ENCODE results near the gene DCST1. TPM values are rescaled to one million over a fixed set of nuclear protein-coding genes. Genes with fewer than 3 reads are reported as not detected.
A peak's percentile ranks its signal among the peaks of the same experiment; 100 is the strongest.

DCST1 gene
- total and polyA plus RNA-seq, 7 donors: 0.12 to 0.34 TPM; not detected in 5

DNA sequence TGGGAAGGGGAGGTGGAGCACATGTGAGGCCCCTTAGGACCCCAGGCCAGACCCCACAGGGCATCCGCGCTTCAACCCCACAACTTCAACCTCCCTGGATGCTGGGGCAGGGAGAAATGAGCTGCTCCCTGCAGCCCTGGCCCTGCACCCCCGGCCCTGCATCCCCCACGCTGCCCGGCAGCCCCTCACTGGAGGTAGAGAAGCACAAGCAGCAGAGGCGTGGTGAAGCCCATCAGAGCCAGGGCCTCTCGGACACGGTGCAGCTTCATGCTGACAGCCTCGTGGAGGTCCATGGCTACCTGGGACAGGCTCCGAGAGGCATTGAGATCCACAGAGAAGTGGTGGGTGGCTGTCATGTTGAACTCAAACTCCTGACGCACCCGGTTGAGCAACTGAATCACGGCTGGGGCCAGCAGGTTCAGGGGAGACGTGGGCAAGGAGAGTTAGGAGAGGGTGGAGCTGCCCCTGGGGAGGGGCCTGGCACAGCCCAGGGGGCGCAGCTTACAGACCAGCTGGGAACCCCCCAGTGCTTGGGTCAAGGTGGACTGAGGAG is 3.3 kb upstream of the DCST1 start:
- ATAC-seq (no peak), DNase-seq (peak in 1 of 2 donors; percentile 52)
- intact Hi-C loops (cut with DNase I): no loop called here
- Histone ChIP-seq H3K9me3 (no peaks in the 10 kb centered on the region), H3K36me3 (ENCODE audit: insufficient read depth in 1 of 2, low read depth in 1 of 2) (no peaks in the 10 kb centered on the region), H3K4me3 (no peak overlapping the region), H3K27ac (no peak overlapping the region), H3K27me3 (ENCODE audit: insufficient read depth in 3 of 3, low read length in 2 of 3) (no peaks in the 10 kb centered on the region), H3K4me1 (no peaks in the 10 kb centered on the region)
- TF ChIP-seq CTCF (IDR thresholded peaks at IDR 0.05): no peak
- 81 to 91% (median 86%) methylated on average over 15 of the region's 15 CpGs for WGBS, 3 donors

- 76 to 78% (median 76%) methylated on average over 11 of the region's 11 CpGs for WGBS, 3 donors
- Histone ChIP-seq H3K4me3 (no peak overlapping the region), H3K9me3 (no peaks in the 10 kb centered on the region), H3K36me3 (ENCODE audit: insufficient read depth in 1 of 2, low read depth in 1 of 2) (no peaks in the 10 kb centered on the region), H3K27ac (no peak overlapping the region), H3K27me3 (ENCODE audit: insufficient read depth in 3 of 3, low read length in 2 of 3) (no peaks in the 10 kb centered on the region), H3K4me1 (no peaks in the 10 kb centered on the region)
- intact Hi-C loops (cut with DNase I): no loop called here
- TF ChIP-seq CTCF (IDR thresholded peaks at IDR 0.05): no peak
- ATAC-seq: no peak
- no peak for DNase-seq
Measured at GRCh38 chr1:155030899-155031298, 2.7 kb upstream of the DCST1 start.

DNA sequence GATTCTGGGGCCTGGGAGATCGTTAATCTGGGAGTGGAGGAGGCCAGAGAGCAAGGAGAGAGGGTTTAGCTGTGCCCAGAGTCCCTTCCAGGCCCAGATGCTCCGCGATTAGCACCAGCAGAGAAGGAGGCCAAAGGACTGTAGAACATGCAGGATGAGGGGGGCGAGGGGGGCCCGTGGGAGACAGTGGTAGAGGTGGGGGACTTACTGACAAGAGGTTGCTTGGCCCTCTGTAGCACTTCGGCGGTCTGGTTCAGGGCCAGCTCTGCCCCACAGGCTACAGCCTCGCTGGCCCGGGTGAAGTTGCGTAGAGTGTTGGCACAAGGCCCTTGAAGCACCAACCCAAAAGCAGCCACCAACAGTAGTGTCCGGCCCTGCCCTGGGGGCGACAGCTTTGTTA is 738 bp upstream of the DCST1 start:
- 81 to 84% (median 82%) methylated on average over 12 of the region's 12 CpGs for WGBS, 3 donors
- ATAC-seq (no peak), DNase-seq (peak in 1 of 2 donors; percentile 48)
- Histone ChIP-seq H3K4me1 (no peaks in the 10 kb centered on the region), H3K27ac (no peak overlapping the region), H3K4me3 (no peak overlapping the region), H3K36me3 (ENCODE audit: insufficient read depth in 1 of 2, low read depth in 1 of 2) (no peaks in the 10 kb centered on the region), H3K9me3 (no peaks in the 10 kb centered on the region), H3K27me3 (ENCODE audit: insufficient read depth in 3 of 3, low read length in 2 of 3) (no peaks in the 10 kb centered on the region)
- TF ChIP-seq CTCF (IDR thresholded peaks at IDR 0.05): no peak
- intact Hi-C loops (cut with DNase I): no loop called here

- no peak for TF ChIP-seq CTCF (IDR thresholded peaks at IDR 0.05)
- H3K9me3 ChIP-seq: no peaks in the 10 kb centered on the region
- no peak for DNase-seq
- intact Hi-C loops (cut with DNase I): no loop called here
- H3K27me3 ChIP-seq (ENCODE audit: insufficient read depth in 3 of 3, low read length in 2 of 3): no peaks in the 10 kb centered on the region
- H3K36me3 ChIP-seq (ENCODE audit: insufficient read depth in 1 of 2, low read depth in 1 of 2): no peaks in the 10 kb centered on the region
- WGBS, 3 donors: 80 to 87% (median 81%) methylated on average over 20 of the region's 20 CpGs
- no peaks in the 10 kb centered on the region for H3K4me1 ChIP-seq
- no peak overlapping the region for H3K27ac ChIP-seq
- ATAC-seq: no peak
- no peak overlapping the region for H3K4me3 ChIP-seq
Measured at GRCh38 chr1:155034318-155035208, 939 bp downstream of the DCST1 start.

Measured in psoas muscle (tissue), 8 donors.